ENCODE results near the gene MARS1.

The MARS1 gene

GRCh38 chr12:57471661-57472060 is 16.2 kb upstream of the MARS1 start:
- peaks cover 11% of the 10 kb centered on the region for H3K4me1 ChIP-seq
- peaks cover 7% of the 10 kb centered on the region for H3K27me3 ChIP-seq (ENCODE audit: control insufficient read depth, insufficient read depth, low read length)
- H3K9me3 ChIP-seq (ENCODE audit: control insufficient read depth, low read length) = no peaks in the 10 kb centered on the region
- no peak overlapping the region for H3K9ac ChIP-seq
- H3K79me2 ChIP-seq = no peaks in the 10 kb centered on the region
- no peak overlapping the region for H2AFZ ChIP-seq
- no peak overlapping the region for H3K4me3 ChIP-seq (ENCODE audit: low read depth, low read length)
- no peak overlapping the region for H3K27ac ChIP-seq
- H3K4me2 ChIP-seq (ENCODE audit: low read length) = no peak overlapping the region
- no peak for TF ChIP-seq CTCF (IDR thresholded peaks at IDR 0.05)
- H3K36me3 ChIP-seq (ENCODE audit: control insufficient read depth, insufficient read depth, low read length) = no peaks in the 10 kb centered on the region

GRCh38 chr12:57472391-57472790 is 15.5 kb upstream of the MARS1 start:
- no peak for TF ChIP-seq CTCF (IDR thresholded peaks at IDR 0.05)
- no peak overlapping the region for H2AFZ ChIP-seq

GRCh38 chr12:57473392-57473791 is 14.5 kb upstream of the MARS1 start:
- Histone ChIP-seq H3K36me3 (ENCODE audit: control insufficient read depth, insufficient read depth, low read length) (no peaks in the 10 kb centered on the region), H3K79me2 (no peaks in the 10 kb centered on the region), H2AFZ (no peak overlapping the region), H3K4me1 (peaks cover 11% of the 10 kb centered on the region), H3K4me2 (ENCODE audit: low read length) (no peak overlapping the region), H3K9ac (no peak overlapping the region), H3K9me3 (ENCODE audit: control insufficient read depth, low read length) (no peaks in the 10 kb centered on the region), H3K27ac (no peak overlapping the region), H3K27me3 (ENCODE audit: control insufficient read depth, insufficient read depth, low read length) (peaks cover 7% of the 10 kb centered on the region), H3K4me3 (ENCODE audit: low read depth, low read length) (no peak overlapping the region)
- no peak for TF ChIP-seq CTCF (IDR thresholded peaks at IDR 0.05)

More at GRCh38 chr12:57472391-57472790, 15.5 kb upstream of the MARS1 start:
- Histone ChIP-seq H3K27ac (no peak overlapping the region), H3K36me3 (ENCODE audit: control insufficient read depth, insufficient read depth, low read length) (no peaks in the 10 kb centered on the region), H3K9ac (no peak overlapping the region), H3K4me1 (peaks cover 11% of the 10 kb centered on the region), H3K4me2 (ENCODE audit: low read length) (no peak overlapping the region), H3K27me3 (ENCODE audit: control insufficient read depth, insufficient read depth, low read length) (peaks cover 7% of the 10 kb centered on the region), H3K4me3 (ENCODE audit: low read depth, low read length) (no peak overlapping the region), H3K9me3 (ENCODE audit: control insufficient read depth, low read length) (no peaks in the 10 kb centered on the region), H3K79me2 (no peaks in the 10 kb centered on the region)

- H3K4me1 ChIP-seq = peaks cover 11% of the 10 kb centered on the region
Observed at GRCh38 chr12:57473886-57474285, 14.0 kb upstream of the MARS1 start.

More at GRCh38 chr12:57473886-57474285, 14.0 kb upstream of the MARS1 start:
- no peak overlapping the region for H3K27ac ChIP-seq
- no peak overlapping the region for H3K9ac ChIP-seq
- no peak overlapping the region for H3K4me3 ChIP-seq (ENCODE audit: low read depth, low read length)
- TF ChIP-seq CTCF (IDR thresholded peaks at IDR 0.05) = no peak
- H2AFZ ChIP-seq = no peak overlapping the region
- peaks cover 7% of the 10 kb centered on the region for H3K27me3 ChIP-seq (ENCODE audit: control insufficient read depth, insufficient read depth, low read length)
- no peaks in the 10 kb centered on the region for H3K79me2 ChIP-seq
- no peak overlapping the region for H3K4me2 ChIP-seq (ENCODE audit: low read length)
- H3K9me3 ChIP-seq (ENCODE audit: control insufficient read depth, low read length) = no peaks in the 10 kb centered on the region
- no peaks in the 10 kb centered on the region for H3K36me3 ChIP-seq (ENCODE audit: control insufficient read depth, insufficient read depth, low read length)
